Spleen (tissue), 11 donors: Measurements from ENCODE around the gene TMEM91. TPM values are rescaled to one million over a fixed set of nuclear protein-coding genes. Genes with fewer than 3 reads are reported as not detected.

ENCODE experiments used
- DNase-seq: peaks from one replicate; pipeline ENCODE4 v3.0.0-alpha.2; 2020
- H3K27ac ChIP-seq, 8 donors: fragments of 200-600 bp; sonication (generic) in 7 of 8; 1 replicate in 4 of 8; 2 replicates in 4 of 8; pipeline versions ENCODE4 v1.5.0 to v1.8.0; 2016 to 2021; ENCODE audit warnings: inconsistent platforms in 4 of 8, mild to moderate bottlenecking in 4 of 8, moderate library complexity in 1 of 8
- H3K27me3 ChIP-seq, 7 donors: fragments of 200-600 bp; sonication (generic) in 6 of 7; replicated peaks in 1 of 7; 1 replicate in 4 of 7; 2 replicates in 3 of 7; pipeline versions ENCODE4 v1.5.0 to v1.8.0; 2016 to 2021; ENCODE audit warnings: inconsistent platforms in 3 of 7, mild to moderate bottlenecking in 1 of 7
- H3K36me3 ChIP-seq, 6 donors: fragments of 200-600 bp; sonication (generic) in 5 of 6; 1 replicate in 4 of 6; 2 replicates in 2 of 6; pipeline versions ENCODE4 v1.5.0 to v1.8.0; 2016 to 2021; ENCODE audit warnings: inconsistent platforms in 2 of 6
- H3K4me1 ChIP-seq, 6 donors: fragments of 200-600 bp; sonication (generic) in 5 of 6; 1 replicate in 3 of 6; 2 replicates in 3 of 6; pipeline versions ENCODE4 v1.5.0 to v1.8.0; 2016 to 2021; ENCODE audit warnings: inconsistent platforms in 3 of 6
- H3K4me3 ChIP-seq, 8 donors: fragments of 200-600 bp; sonication (generic) in 7 of 8; 1 replicate in 4 of 8; 2 replicates in 4 of 8; pipeline versions ENCODE4 v1.5.0 to v1.8.0; 2016 to 2021; ENCODE audit warnings: inconsistent platforms in 4 of 8, mild to moderate bottlenecking in 4 of 8, moderate library complexity in 2 of 8
- H3K9me3 ChIP-seq, 8 donors: fragments of 200-600 bp; sonication (generic) in 7 of 8; 1 replicate in 4 of 8; 2 replicates in 4 of 8; pipeline versions ENCODE4 v1.5.0 to v1.8.0; 2016 to 2021; ENCODE audit warnings: inconsistent platforms in 4 of 8
- CTCF ChIP-seq, 11 experiments: fragments of 200-600 bp in 7 of 11; fragments of 450-650 bp in 4 of 11; sonication (generic) in 4 of 11; IDR thresholded peaks in 8 of 11; conservative IDR thresholded peaks in 3 of 11; 1 replicate in 7 of 11; 2 replicates in 4 of 11; pipeline versions ENCODE4 v1.4.0 to v1.8.0; 2016 to 2021; ENCODE audit warnings: antibody characterized with exemption in 11 of 11, inconsistent platforms in 4 of 11, mild to moderate bottlenecking in 1 of 11
- POLR2A ChIP-seq, 3 donors: fragments of 450-650 bp; IDR thresholded peaks; one replicate each; pipeline ENCODE4 v1.5.1; 2017; ENCODE audit warnings: antibody characterized with exemption in 3 of 3, mild to moderate bottlenecking in 1 of 3
- POLR2AphosphoS5 ChIP-seq, 3 donors: sonication (generic); formaldehyde crosslinking; IDR thresholded peaks; one replicate each; pipeline ENCODE4 v1.5.1; 2017; ENCODE audit warnings: antibody characterized with exemption in 3 of 3
- WGBS, 5 donors: extraction: QIAGEN DNeasy Blood & Tissue Kit in 3 of 5; methylation state at CpG; one replicate each; pipeline versions ENCODE4 v1.1.5 to v1.1.7; 2013 to 2018; 5-methylcytosine and 5-hydroxymethylcytosine counted together
- intact Hi-C: fragments of 100-400 bp; cut with DNase I; formaldehyde crosslinking; loops from one replicate; pipeline ENCODE4 v1.15.0; 2023; ENCODE audit warnings: low total_unique reads
- polyA plus RNA-seq, 3 donors: library from polyadenylated mRNA; stranded (reverse); fragments of 200-250 nt; gene quantifications; one replicate each; pipeline ENCODE4 v1.2.1, GENCODE V29; 2013
- total RNA-seq, 7 donors: library from RNA; depleted of rRNA in 3 of 7; stranded (reverse); fragments of >200 nt in 3 of 7; fragmentation: NEBNext Ultra II Directional in 4 of 7; extraction: Animal tissue kit (Norgen Biotek cat#: 25700) in 4 of 7; gene quantifications; one replicate each; pipeline versions ENCODE4 v1.1.0 to v1.2.1, GENCODE V29; 2016 to 2021
- donor health status: healthy with polysubstance abuse.
- donor health status: DM: no; HTN: no; CAD: no; lungs with moderate emphysema.
- donor health status: DM: no; HTN: no; CAD: no.
- donor health status: Bipolar disorder and iron deficiency.
- donor health status: healthy.
- donor health status: DM: no; HTN: no; CAD: no.
- donor health status: DM: yes; HTN: yes; CAD: no.

Gene TMEM91
- total and polyA plus RNA-seq, 10 donors = 13.4 to 62.0 (median 26.0) TPM

GRCh38 chr19:41398050-41398418 lies 21.7 kb downstream of the TMEM91 start:
- Histone ChIP-seq H3K36me3 (peaks cover 0 to 29% (median under 1%) of the 10 kb centered on the region in 6 donors), H3K27ac (peak overlapping the region; percentile 83 to 98 (median 95)), H3K4me3 (peak overlapping the region; percentile 69 to 100 (median 90)), H3K4me1 (peaks cover 14 to 81% (median 48%) of the 10 kb centered on the region in 6 donors), H3K27me3 (no peaks in the 10 kb centered on the region), H3K9me3 (no peaks in the 10 kb centered on the region)
- intact Hi-C loops = no loop called here
- no peak for DNase-seq
- TF ChIP-seq POLR2AphosphoS5 (IDR thresholded peaks at IDR 0.05) (no peak), CTCF (IDR thresholded peaks at IDR 0.05 in 8 of 11, conservative IDR thresholded peaks at IDR 0.05 in 3 of 11) (no peak)
- WGBS, 5 donors = 0% methylated on average over 5 of the region's 5 CpGs

- Histone ChIP-seq H3K27me3 (no peaks in the 10 kb centered on the region), H3K9me3 (no peaks in the 10 kb centered on the region), H3K4me3 (peak overlapping the region; percentile 69 to 100 (median 90)), H3K4me1 (peaks cover 14 to 83% (median 49%) of the 10 kb centered on the region in 6 donors), H3K36me3 (peaks cover 0 to 29% (median 2%) of the 10 kb centered on the region in 6 donors), H3K27ac (peak overlapping the region in 2 of 8 donors; percentile 94 to 96)
- WGBS, 5 donors = 32 to 52% (median 40%) methylated on average over 3 of the region's 3 CpGs
- intact Hi-C loops = no loop called here
- TF ChIP-seq POLR2A (IDR thresholded peaks at IDR 0.05) (no peak), POLR2AphosphoS5 (IDR thresholded peaks at IDR 0.05) (no peak), CTCF (IDR thresholded peaks at IDR 0.05 in 8 of 11, conservative IDR thresholded peaks at IDR 0.05 in 3 of 11) (no peak)
- DNase-seq = no peak
Measured at GRCh38 chr19:41398598-41398997, 22.3 kb downstream of the TMEM91 start.

GRCh38 chr19:41399091-41399490 lies 22.8 kb downstream of the TMEM91 start:
- peaks cover 0 to 30% (median 2%) of the 10 kb centered on the region in 6 donors for H3K36me3 ChIP-seq
- peaks cover 14 to 83% (median 48%) of the 10 kb centered on the region in 6 donors for H3K4me1 ChIP-seq
- H3K9me3 ChIP-seq = no peaks in the 10 kb centered on the region
- 82 to 90% (median 87%) methylated on average over 3 of the region's 3 CpGs for WGBS, 5 donors
- intact Hi-C loops = no loop called here
- H3K27ac ChIP-seq = no peak overlapping the region
- TF ChIP-seq POLR2A (IDR thresholded peaks at IDR 0.05) = no peak
- no peak for TF ChIP-seq CTCF (IDR thresholded peaks at IDR 0.05 in 8 of 11, conservative IDR thresholded peaks at IDR 0.05 in 3 of 11)
- no peak for TF ChIP-seq POLR2AphosphoS5 (IDR thresholded peaks at IDR 0.05)
- no peak for DNase-seq
- peak overlapping the region in 4 of 8 donors; percentile 69 to 94 (median 84) for H3K4me3 ChIP-seq
- no peaks in the 10 kb centered on the region for H3K27me3 ChIP-seq

- WGBS, 5 donors = 85 to 97% (median 90%) methylated on average over 2 of the region's 2 CpGs
- TF ChIP-seq CTCF (IDR thresholded peaks at IDR 0.05 in 8 of 11, conservative IDR thresholded peaks at IDR 0.05 in 3 of 11) (no peak), POLR2AphosphoS5 (IDR thresholded peaks at IDR 0.05) (no peak), POLR2A (IDR thresholded peaks at IDR 0.05) (no peak)
- Histone ChIP-seq H3K4me1 (peaks cover 14 to 79% (median 46%) of the 10 kb centered on the region in 6 donors), H3K27me3 (no peaks in the 10 kb centered on the region), H3K9me3 (no peaks in the 10 kb centered on the region), H3K36me3 (peaks cover 0 to 34% (median 2%) of the 10 kb centered on the region in 6 donors), H3K27ac (no peak overlapping the region), H3K4me3 (no peak overlapping the region)
- DNase-seq = no peak
- intact Hi-C loops = no loop called here
Measured at GRCh38 chr19:41399525-41399924, 23.2 kb downstream of the TMEM91 start.
